ENCODE data around the gene WWOX. TPM values are rescaled to one million over a fixed set of nuclear protein-coding genes. Genes with fewer than 3 reads are reported as not detected.
A peak's percentile ranks its signal among the peaks of the same experiment; 100 is the strongest.

The WWOX gene
- total RNA-seq, 1 donor from 2014 or later, result 8.9 TPM

- H3K4me3 ChIP-seq, result no peak overlapping the region
- H3K27me3 ChIP-seq (ENCODE audit: low read depth), result no peaks in the 10 kb centered on the region
- H3K9me3 ChIP-seq (replicated peaks), result no peaks in the 10 kb centered on the region
- TF ChIP-seq CTCF (IDR thresholded peaks at IDR 0.05; ENCODE audit: borderline replicate concordance), result no peak
- H3K27ac ChIP-seq (replicated peaks), result no peak overlapping the region
- no peaks in the 10 kb centered on the region for H3K36me3 ChIP-seq
- no peaks in the 10 kb centered on the region for H3K4me1 ChIP-seq
- DNase-seq, result no peak
- intact Hi-C loops (cut with micrococcal nuclease), result no loop called here
Measured at GRCh38 chr16:78441298-78441697, 341.8 kb downstream of the WWOX start.

GRCh38 chr16:78443542-78444364 lies 344.3 kb downstream of the WWOX start:
- H3K9me3 ChIP-seq (replicated peaks), result no peaks in the 10 kb centered on the region
- peak overlapping the region; percentile 14 for H3K4me3 ChIP-seq
- intact Hi-C loops (cut with micrococcal nuclease), result no loop called here
- no peaks in the 10 kb centered on the region for H3K4me1 ChIP-seq
- H3K27ac ChIP-seq (replicated peaks), result no peak overlapping the region
- DNase-seq, result no peak
- H3K27me3 ChIP-seq (ENCODE audit: low read depth), result no peaks in the 10 kb centered on the region
- no peaks in the 10 kb centered on the region for H3K36me3 ChIP-seq
- TF ChIP-seq CTCF (IDR thresholded peaks at IDR 0.05; ENCODE audit: borderline replicate concordance), result no peak

GRCh38 chr16:78445818-78446217 lies 346.4 kb downstream of the WWOX start:
- Histone ChIP-seq H3K9me3 (replicated peaks) (no peaks in the 10 kb centered on the region), H3K36me3 (no peaks in the 10 kb centered on the region), H3K4me1 (no peaks in the 10 kb centered on the region), H3K27me3 (ENCODE audit: low read depth) (no peaks in the 10 kb centered on the region), H3K4me3 (no peak overlapping the region), H3K27ac (replicated peaks) (no peak overlapping the region)
- no peak for TF ChIP-seq CTCF (IDR thresholded peaks at IDR 0.05; ENCODE audit: borderline replicate concordance)
- DNase-seq, result no peak
- intact Hi-C loops (cut with micrococcal nuclease), result no loop called here

GRCh38 chr16:78446486-78446885 lies 347.0 kb downstream of the WWOX start:
- no peak for TF ChIP-seq CTCF (IDR thresholded peaks at IDR 0.05; ENCODE audit: borderline replicate concordance)
- intact Hi-C loops (cut with micrococcal nuclease), result no loop called here
- no peaks in the 10 kb centered on the region for H3K27me3 ChIP-seq (ENCODE audit: low read depth)
- H3K27ac ChIP-seq (replicated peaks), result no peak overlapping the region
- no peak overlapping the region for H3K4me3 ChIP-seq
- DNase-seq, result no peak
- H3K36me3 ChIP-seq, result no peaks in the 10 kb centered on the region
- H3K9me3 ChIP-seq (replicated peaks), result no peaks in the 10 kb centered on the region
- H3K4me1 ChIP-seq, result no peaks in the 10 kb centered on the region

- no peak for DNase-seq
- intact Hi-C loops (cut with micrococcal nuclease), result no loop called here
- H3K4me3 ChIP-seq, result no peak overlapping the region
- no peak overlapping the region for H3K27ac ChIP-seq (replicated peaks)
- TF ChIP-seq CTCF (IDR thresholded peaks at IDR 0.05; ENCODE audit: borderline replicate concordance), result no peak
- H3K9me3 ChIP-seq (replicated peaks), result no peaks in the 10 kb centered on the region
- H3K4me1 ChIP-seq, result no peaks in the 10 kb centered on the region
- H3K36me3 ChIP-seq, result no peaks in the 10 kb centered on the region
- no peaks in the 10 kb centered on the region for H3K27me3 ChIP-seq (ENCODE audit: low read depth)
Measured at GRCh38 chr16:78446992-78447563, 347.6 kb downstream of the WWOX start.

All from left ventricle myocardium inferior (tissue), 1 donor.